HG03469 (cell line): ENCODE measurements around the gene EEIG1.

Experiments
- ATAC-seq: cut with Tn5 transposase; IDR thresholded peaks from one replicate; pipeline ENCODE4 v1.9.1; 2021; ENCODE audit warnings: mild to moderate bottlenecking, moderate library complexity, moderate number of reproducible peaks; ENCODE audit not compliant: unreplicated experiment

Gene EEIG1

GRCh38 chr9:127961155-127961490 is 19.7 kb downstream of the EEIG1 start:
- no peak for ATAC-seq

- no peak for ATAC-seq
Observed at GRCh38 chr9:127960410-127961154, 20.2 kb downstream of the EEIG1 start.

GRCh38 chr9:127959841-127960409 is 20.9 kb downstream of the EEIG1 start:
- no peak for ATAC-seq

- no peak for ATAC-seq
Observed at GRCh38 chr9:127959398-127959797, 21.4 kb downstream of the EEIG1 start.

GRCh38 chr9:127958728-127959127 is 22.1 kb downstream of the EEIG1 start:
- ATAC-seq = no peak

GRCh38 chr9:127955294-127956015 is 25.3 kb downstream of the EEIG1 start:
- ATAC-seq = no peak

GRCh38 chr9:127954831-127955293 is 25.9 kb downstream of the EEIG1 start:
- no peak for ATAC-seq

GRCh38 chr9:127953768-127954505 is 26.9 kb downstream of the EEIG1 start:
- ATAC-seq = no peak

- no peak for ATAC-seq
Observed at GRCh38 chr9:127953154-127953553, 27.6 kb downstream of the EEIG1 start.

GRCh38 chr9:127950513-127951289 is 30.1 kb downstream of the EEIG1 start:
- ATAC-seq = no peak

GRCh38 chr9:127949827-127950512 is 30.8 kb downstream of the EEIG1 start:
- no peak for ATAC-seq

- ATAC-seq = no peak
Observed at GRCh38 chr9:127947841-127948710, 32.7 kb downstream of the EEIG1 start.

- no peak for ATAC-seq
Observed at GRCh38 chr9:127946728-127947127, 34.1 kb downstream of the EEIG1 start.

GRCh38 chr9:127945942-127946341 is 34.8 kb downstream of the EEIG1 start:
- ATAC-seq = no peak

GRCh38 chr9:127945338-127945737 is 35.5 kb downstream of the EEIG1 start:
- no peak for ATAC-seq

- no peak for ATAC-seq
Observed at GRCh38 chr9:127944586-127945218, 36.1 kb downstream of the EEIG1 start.

- no peak for ATAC-seq
Observed at GRCh38 chr9:127943731-127944144, 37.1 kb downstream of the EEIG1 start.

GRCh38 chr9:127943011-127943662 is 37.7 kb downstream of the EEIG1 start:
- ATAC-seq = no peak
